ENCODE measurements around the gene ZNF12.

Gene ZNF12

GRCh38 chr7:6647080-6647479 is 59.7 kb downstream of the ZNF12 start:
- no peak for TF ChIP-seq CTCF (IDR thresholded peaks at IDR 0.05)
- no peak for TF ChIP-seq ZFX (IDR thresholded peaks at IDR 0.05; ENCODE audit: borderline replicate concordance)

DNA sequence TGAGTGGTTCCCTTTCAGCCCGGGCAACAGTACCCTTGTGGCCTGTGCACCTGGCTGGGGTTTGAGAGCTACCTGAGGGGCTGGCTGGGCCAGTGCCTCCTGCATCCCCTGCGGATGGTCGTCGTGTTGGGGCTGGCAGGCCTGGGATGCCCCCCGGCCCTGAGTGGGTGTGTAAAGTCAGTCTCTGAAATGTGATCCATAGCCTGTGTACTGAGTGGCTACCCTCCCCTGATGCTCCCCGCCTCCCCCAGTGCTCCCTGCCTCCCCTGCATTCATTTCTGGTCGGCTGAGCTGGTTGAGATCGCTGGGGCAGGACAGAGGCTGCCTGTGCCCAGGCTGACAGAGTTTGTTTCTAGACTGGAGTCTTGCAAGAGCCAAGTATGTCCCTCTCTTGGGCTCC is 60.3 kb downstream of the ZNF12 start:
- TF ChIP-seq CTCF (IDR thresholded peaks at IDR 0.05) (no peak), ZFX (IDR thresholded peaks at IDR 0.05; ENCODE audit: borderline replicate concordance) (no peak)
- no peak overlapping the region for H3K27ac ChIP-seq

More at GRCh38 chr7:6647080-6647479, 59.7 kb downstream of the ZNF12 start:
- H3K27ac ChIP-seq: no peak overlapping the region

GRCh38 chr7:6644728-6645127 is 62.0 kb downstream of the ZNF12 start:
- no peak overlapping the region for H3K27ac ChIP-seq
- TF ChIP-seq CTCF (IDR thresholded peaks at IDR 0.05) (no peak), ZFX (IDR thresholded peaks at IDR 0.05; ENCODE audit: borderline replicate concordance) (no peak)

- H3K27ac ChIP-seq: no peak overlapping the region
- no peak for TF ChIP-seq ZFX (IDR thresholded peaks at IDR 0.05; ENCODE audit: borderline replicate concordance)
- no peak for TF ChIP-seq CTCF (IDR thresholded peaks at IDR 0.05)
Observed at GRCh38 chr7:6643915-6644625, 62.7 kb downstream of the ZNF12 start.

- TF ChIP-seq ZFX (IDR thresholded peaks at IDR 0.05; ENCODE audit: borderline replicate concordance) (no peak), CTCF (IDR thresholded peaks at IDR 0.05) (no peak)
- no peak overlapping the region for H3K27ac ChIP-seq
Observed at GRCh38 chr7:6642861-6643640, 63.7 kb downstream of the ZNF12 start.

- H3K27ac ChIP-seq: no peak overlapping the region
- TF ChIP-seq CTCF (IDR thresholded peaks at IDR 0.05): no peak
- TF ChIP-seq ZFX (IDR thresholded peaks at IDR 0.05; ENCODE audit: borderline replicate concordance): no peak
Observed at GRCh38 chr7:6642239-6642839, 64.4 kb downstream of the ZNF12 start.
